ENCODE measurements around the gene CDH4. TPM values are rescaled to one million over a fixed set of nuclear protein-coding genes. Genes with fewer than 3 reads are reported as not detected.
"Not testable (repeated sequence)": the region's sequence is repeated elsewhere in the genome, so short reads cannot be mapped to it uniquely, and the experiment has no call there.

CDH4 gene
- total RNA-seq, 1 experiment from 2014 or later, result 3.8 TPM

- no peak for DNase-seq (ENCODE audit: low read depth)
Measured at GRCh38 chr20:61938839-61939690, 687.0 kb downstream of the CDH4 start.

- DNase-seq (ENCODE audit: low read depth), result no peak
Measured at GRCh38 chr20:61939691-61940360, 687.8 kb downstream of the CDH4 start.

DNA sequence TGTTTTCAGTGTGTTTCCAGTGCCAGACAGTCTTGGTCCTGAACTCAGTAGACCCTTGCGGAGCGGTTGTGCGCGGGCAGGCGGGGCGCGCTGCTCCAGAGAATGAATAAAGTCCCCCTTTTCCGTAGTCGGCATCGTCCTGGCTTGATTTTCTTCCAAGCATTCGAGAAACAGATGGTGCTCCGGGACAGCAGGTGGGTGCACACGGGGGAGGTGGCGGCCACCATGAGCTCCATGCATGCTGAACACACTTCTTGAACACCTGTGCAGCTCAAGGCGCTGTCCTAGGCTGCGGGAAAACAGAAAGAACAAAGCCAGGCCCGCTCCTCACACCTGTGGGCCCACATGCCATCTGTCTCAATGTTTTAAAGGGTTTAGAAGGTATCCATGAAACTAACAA lies 688.4 kb downstream of the CDH4 start:
- DNase-seq (ENCODE audit: low read depth), result no peak

- DNase-seq (ENCODE audit: low read depth), result no peak
Measured at GRCh38 chr20:61940976-61941720, 689.1 kb downstream of the CDH4 start.

DNA sequence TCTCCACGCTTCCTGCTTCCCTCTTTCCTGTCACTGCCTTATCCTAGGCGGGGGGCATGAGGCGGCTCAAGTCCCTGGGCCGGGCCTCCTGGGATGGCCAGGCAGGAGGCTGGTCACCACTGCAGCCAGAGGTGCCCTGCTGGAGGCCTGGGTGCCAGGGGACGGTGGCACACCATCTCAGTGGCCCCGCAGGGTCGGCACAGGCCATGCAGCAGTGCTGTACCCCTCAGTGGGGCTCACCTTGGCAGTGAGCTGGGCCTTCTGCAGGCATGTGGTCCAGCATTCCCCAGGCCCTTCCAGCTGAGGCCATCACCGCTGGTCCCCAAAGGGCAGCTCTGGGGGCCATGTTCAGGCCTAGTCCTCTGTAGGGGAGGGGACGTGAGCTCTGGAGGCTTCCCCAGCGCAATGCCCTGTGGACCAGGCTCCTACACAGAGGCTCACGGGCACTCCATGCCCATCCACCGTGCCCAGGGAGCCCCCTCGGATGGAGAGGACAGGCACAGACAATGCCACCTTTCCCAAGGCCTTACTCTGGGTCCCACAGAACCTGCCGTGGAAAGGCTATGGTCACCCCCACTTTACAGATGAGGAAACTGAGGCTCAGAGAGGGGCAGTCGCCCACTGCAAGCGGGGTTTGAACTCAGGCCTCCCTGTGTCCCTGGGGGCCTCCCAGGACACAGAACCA lies 689.8 kb downstream of the CDH4 start:
- no peak for DNase-seq (ENCODE audit: low read depth)

GRCh38 chr20:61942526-61942925 lies 690.5 kb downstream of the CDH4 start:
- no peak for DNase-seq (ENCODE audit: low read depth)

GRCh38 chr20:61944967-61945366 lies 692.9 kb downstream of the CDH4 start:
- not testable (repeated sequence) for DNase-seq (ENCODE audit: low read depth)

DNA sequence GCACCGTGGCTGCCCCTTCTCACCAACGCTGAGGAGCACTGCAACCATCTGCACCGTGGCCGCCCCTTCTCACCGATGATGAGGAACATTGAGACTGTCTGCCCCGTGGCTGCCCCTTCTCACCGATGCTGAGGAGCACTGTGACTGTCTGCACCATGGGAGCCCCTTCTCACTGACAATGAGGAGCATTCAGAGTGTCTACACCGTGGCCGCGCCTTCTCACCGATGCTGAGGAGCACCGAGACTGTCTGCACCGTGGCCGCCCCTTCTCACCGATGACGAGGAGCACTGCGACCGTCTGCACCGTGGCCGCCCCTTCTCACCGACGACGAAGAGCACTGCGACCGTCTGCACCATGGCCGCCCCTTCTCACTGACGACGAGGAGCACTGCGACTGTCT lies 693.4 kb downstream of the CDH4 start:
- DNase-seq (ENCODE audit: low read depth), result not testable (repeated sequence)

DNA sequence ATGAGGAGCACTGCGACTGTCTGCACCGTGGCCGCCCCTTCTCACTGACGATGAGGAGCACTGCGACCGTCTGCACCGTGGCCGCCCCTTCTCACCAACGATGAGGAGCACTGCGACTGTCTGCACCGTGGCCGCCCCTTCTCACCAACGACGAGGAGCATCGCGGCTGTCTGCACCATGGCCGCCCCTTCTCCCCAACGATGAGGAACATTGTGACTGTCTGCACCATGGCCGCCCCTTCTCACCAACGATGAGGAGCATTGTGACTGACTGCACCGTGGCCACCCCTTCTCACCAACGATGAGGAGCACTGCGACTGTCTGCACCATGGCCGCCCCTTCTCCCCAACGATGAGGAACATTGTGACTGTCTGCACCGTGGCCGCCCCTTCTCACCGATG lies 696.0 kb downstream of the CDH4 start:
- DNase-seq (ENCODE audit: low read depth), result not testable (repeated sequence)

- DNase-seq (ENCODE audit: low read depth), result no peak
Measured at GRCh38 chr20:61948586-61949362, 696.7 kb downstream of the CDH4 start.

- DNase-seq (ENCODE audit: low read depth), result no peak
Measured at GRCh38 chr20:61949363-61949713, 697.3 kb downstream of the CDH4 start.

DNA sequence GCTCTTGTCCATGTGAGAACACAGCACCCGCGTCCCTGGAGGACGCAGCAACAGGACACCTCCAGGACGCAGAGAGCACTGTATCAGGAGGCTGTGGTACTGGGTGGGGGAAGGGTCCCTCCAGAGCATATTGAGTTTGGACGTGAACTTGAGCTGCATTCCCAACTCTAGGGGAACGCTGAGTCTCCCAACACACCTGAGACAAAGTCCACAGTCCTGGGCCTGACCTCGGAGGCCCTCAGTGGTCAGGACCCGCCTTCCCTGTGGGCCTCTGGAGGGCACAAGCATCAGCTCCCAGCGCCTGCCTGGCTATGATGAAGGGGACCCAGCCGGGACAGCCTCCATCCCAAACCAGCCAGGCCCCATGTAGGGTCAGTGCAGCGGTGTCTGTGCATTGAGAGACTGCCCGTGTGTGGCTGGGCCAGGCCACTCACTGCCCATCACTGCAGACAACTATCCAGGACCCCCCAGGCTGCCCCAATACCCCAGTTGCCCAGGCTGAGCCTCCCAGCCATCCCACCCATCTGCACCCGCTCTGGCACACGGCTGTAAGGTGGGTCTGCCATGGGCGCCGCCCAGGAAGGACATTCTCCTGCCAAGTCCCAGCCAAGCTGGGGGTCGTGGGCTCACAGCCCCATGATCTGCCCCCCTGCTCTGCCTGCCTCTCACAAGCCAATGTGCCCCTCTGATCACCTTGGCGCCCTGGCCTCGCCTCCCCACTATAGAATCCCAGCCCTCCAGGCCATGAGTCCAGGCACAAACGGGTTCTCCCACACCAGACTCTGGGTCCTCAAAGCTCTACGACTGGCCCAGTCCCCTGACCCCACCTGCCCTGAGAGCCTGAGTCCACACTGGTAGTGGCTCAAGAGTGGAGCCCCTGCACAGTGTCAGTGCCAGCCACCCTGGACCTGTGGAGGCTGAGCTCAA lies 697.9 kb downstream of the CDH4 start:
- no peak for DNase-seq (ENCODE audit: low read depth)

DNA sequence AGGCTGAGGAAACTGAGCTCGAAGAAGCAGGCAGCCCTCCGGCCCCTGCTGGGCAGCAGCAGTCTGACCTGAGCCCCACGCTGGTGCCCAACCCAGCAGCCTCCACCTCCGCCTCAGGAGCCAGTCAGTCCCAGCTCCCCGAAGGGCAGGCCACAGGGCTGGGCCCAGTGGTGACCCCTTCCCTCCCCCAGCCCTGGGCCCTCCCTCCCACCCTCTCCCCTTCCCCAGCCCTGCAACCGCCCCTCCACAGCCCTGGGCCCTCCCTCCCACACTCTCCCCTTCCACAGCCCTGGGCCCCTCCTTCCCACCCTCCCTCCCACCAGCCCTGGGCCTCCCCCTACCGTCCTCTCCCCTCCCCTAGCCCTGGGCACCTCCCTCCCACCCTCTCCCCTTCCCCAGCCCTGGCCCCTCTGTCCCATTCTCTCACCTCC lies 698.6 kb downstream of the CDH4 start:
- DNase-seq (ENCODE audit: low read depth), result no peak

DNA sequence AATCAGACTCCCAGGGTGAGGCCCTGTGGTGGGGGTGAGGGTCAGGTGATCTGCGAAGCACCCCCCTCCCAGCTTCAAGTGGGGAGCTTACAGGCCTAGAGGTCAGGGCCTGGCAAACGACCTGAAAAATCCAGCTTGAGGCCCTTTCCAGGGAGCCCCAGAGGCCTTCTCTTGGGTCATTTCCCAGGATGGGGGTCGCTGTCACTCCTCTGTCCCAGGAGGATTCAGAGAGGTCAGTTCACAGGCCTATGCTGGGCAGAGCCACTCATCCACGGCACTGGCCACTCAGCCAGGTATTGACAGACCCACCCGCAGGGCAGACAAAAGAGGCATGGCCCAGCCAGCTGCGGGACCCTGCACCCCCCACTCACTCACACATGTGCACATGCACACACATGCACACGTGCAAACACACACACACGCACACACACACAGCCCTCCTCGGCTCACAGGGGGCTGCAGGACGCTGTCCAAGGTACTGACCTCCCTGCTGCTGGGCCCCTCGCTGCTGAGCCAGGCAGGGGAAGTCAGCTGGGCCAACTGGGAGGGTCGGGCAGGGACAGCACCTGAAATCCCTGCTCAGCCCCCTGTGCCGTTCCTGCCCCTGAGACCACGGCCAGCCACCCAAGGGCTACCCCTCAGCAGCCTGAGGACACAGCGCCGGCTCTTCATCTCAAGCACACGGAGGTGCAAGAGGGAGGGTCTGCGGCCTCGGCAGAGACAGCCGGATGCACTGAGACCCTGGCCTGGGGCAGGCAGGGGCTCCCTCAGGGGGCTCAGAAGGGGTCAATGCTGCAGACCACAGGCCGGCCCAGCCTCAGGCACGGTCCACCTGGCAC lies 699.9 kb downstream of the CDH4 start:
- no peak for DNase-seq (ENCODE audit: low read depth)

DNA sequence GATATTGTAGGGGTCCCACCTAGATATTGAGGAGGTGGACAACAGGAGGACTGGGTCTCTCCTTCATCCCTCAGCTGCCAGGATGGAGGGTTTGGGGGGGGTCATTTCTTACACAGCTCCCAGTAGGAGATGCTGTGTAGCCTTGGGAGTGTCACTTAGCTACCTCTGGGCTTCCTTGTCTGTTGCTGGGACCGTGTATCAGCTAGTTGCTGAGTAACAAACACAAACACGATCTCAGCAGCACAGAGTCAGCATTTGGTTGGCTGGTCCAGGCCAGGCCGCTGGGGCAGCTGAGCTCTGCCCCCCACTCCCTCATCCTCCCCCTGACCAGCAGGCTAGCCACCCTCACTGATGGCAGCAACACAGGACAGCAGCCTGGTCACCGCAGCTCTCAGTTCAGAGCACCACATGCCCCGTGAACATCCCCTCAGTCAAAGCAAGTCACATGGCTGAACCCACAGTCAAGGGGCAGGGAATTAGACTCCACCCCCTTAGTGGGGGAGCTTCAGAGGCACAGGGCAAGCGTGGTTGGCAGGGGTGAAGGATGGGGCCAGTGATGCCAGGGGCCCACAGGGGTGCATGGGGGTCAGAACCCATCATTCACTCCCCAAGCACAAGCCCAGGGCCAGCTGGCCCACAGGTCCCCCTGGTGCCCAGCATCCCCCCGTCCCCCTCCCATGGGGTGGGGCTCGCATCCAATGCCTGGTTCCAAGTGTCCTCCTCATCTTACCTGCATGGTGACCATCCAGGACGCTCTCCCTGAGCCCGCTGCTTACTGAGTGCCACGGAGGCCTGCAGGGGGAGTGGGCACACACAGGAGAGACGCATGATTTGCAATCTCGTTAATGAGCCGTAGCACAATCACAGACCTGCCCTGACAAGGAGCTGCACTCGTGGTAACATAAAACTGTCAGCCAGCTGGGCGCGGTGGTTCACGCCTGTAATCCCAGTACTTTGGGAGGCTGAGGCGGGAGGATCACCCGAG lies 701.3 kb downstream of the CDH4 start:
- no peak for DNase-seq (ENCODE audit: low read depth)

DNA sequence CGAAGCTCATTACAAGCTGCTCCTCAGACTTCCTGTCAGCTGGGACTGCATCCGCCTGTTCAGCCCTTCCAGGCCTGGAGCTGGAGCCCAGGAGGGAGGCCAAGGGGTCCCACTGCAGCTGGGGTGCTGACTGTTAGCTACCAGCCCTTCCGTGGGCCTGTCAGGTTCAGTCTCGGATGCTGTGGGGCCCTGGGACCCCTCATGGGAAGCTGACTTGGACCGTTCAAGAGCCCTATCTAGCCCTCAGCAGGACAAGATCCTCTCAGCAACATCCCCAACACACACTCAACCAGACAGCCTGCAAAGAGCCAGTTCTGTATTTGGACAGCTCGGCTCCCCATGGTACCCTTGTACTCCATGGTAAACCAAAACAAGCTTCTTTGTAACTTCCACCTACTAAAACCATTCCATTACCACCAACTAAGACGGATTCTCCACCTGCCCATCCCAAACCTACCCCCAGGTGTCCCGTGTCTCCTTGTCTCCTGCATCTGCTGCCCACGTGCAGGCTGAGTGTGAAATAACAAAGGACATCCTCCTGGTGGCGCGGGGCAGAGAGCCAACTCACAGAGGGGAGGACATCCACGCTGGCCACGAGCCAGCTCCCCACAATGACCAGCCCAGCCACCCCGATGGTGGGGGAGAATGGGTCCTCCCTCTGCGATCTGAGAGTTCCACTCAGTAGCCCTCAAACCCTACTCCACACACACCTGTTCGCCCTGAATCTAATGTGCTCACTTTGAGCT lies 702.4 kb downstream of the CDH4 start:
- DNase-seq (ENCODE audit: low read depth), result no peak

All from Daoy (cell line).